CD14-positive monocyte (primary cell): ENCODE data around the gene DMBX1. TPM values are rescaled to one million over a fixed set of nuclear protein-coding genes. Genes with fewer than 3 reads are reported as not detected.

ENCODE experiments used
- DNase-seq, 3 donors: peaks; one replicate each; pipeline ENCODE4 v3.0.0-alpha.2; 2011 to 2022
- H2AFZ ChIP-seq: 2 replicates; pipeline ENCODE4 v1.6.0; 2012; ENCODE audit warnings: mild to moderate bottlenecking, low read depth, low read length, inconsistent platforms; ENCODE audit not compliant: insufficient read depth, poor library complexity, severe bottlenecking
- H3K27ac ChIP-seq, 2 donors: 1 replicate in 1 of 2; 2 replicates in 1 of 2; pipeline ENCODE4 v1.5.1; 2012 to 2013; ENCODE audit warnings: low read length in 2 of 2, control low read depth in 1 of 2, inconsistent platforms in 1 of 2, low read depth in 1 of 2, mild to moderate bottlenecking in 1 of 2
- H3K27me3 ChIP-seq, 2 donors: one replicate each; pipeline versions ENCODE4 v1.6.0 to v1.6.1; 2011 to 2013; ENCODE audit warnings: low read length in 2 of 2; ENCODE audit not compliant: control insufficient read depth in 2 of 2, insufficient read depth in 2 of 2
- H3K36me3 ChIP-seq, 2 donors: replicated peaks in 1 of 2; 1 replicate in 1 of 2; 2 replicates in 1 of 2; pipeline versions ENCODE4 v1.5.1 to v1.6.1; 2012 to 2013; ENCODE audit warnings: low read length in 2 of 2, control low read depth in 1 of 2, inconsistent platforms in 1 of 2, mild to moderate bottlenecking in 1 of 2; ENCODE audit not compliant: insufficient read depth in 2 of 2, control insufficient read depth in 1 of 2
- H3K4me1 ChIP-seq, 2 donors: 1 replicate in 1 of 2; 2 replicates in 1 of 2; pipeline versions ENCODE4 v1.5.1 to v1.6.1; 2012 to 2013; ENCODE audit warnings: low read length in 2 of 2, control low read depth in 1 of 2, inconsistent platforms in 1 of 2, mild to moderate bottlenecking in 1 of 2, moderate library complexity in 1 of 2; ENCODE audit not compliant: insufficient read depth in 2 of 2, control insufficient read depth in 1 of 2
- H3K4me2 ChIP-seq: replicated peaks from 2 replicates; pipeline ENCODE3; 2012; ENCODE audit warnings: low read length, moderate library complexity, mild to moderate bottlenecking; ENCODE audit not compliant: poor library complexity, severe bottlenecking; ENCODE audit errors: extremely low read depth
- H3K4me3 ChIP-seq, 3 experiments: fragments of 200-600 bp in 1 of 3; sonication (generic) in 1 of 3; replicated peaks in 1 of 3; 1 replicate in 2 of 3; 2 replicates in 1 of 3; pipeline ENCODE4 v1.5.1; 2011 to 2013; ENCODE audit warnings: low read length in 3 of 3, mild to moderate bottlenecking in 3 of 3, control low read depth in 2 of 3, low read depth in 2 of 3, inconsistent platforms in 1 of 3, moderate library complexity in 1 of 3
- H3K79me2 ChIP-seq: 2 replicates; pipeline ENCODE4 v1.6.0; 2012; ENCODE audit warnings: mild to moderate bottlenecking, control low read depth, inconsistent platforms, low read length, moderate library complexity; ENCODE audit not compliant: insufficient read depth
- H3K9ac ChIP-seq: 2 replicates; pipeline ENCODE4 v1.6.0; 2017; ENCODE audit warnings: low read length, mild to moderate bottlenecking; ENCODE audit not compliant: insufficient read depth, poor library complexity, severe bottlenecking
- H3K9me3 ChIP-seq, 2 donors: replicated peaks in 1 of 2; 1 replicate in 1 of 2; 2 replicates in 1 of 2; pipeline versions ENCODE4 v1.5.1 to v1.6.1; 2012 to 2013; ENCODE audit warnings: low read length in 2 of 2, control low read depth in 1 of 2; ENCODE audit not compliant: control insufficient read depth in 1 of 2, insufficient read depth in 1 of 2
- H4K20me1 ChIP-seq: 2 replicates; pipeline ENCODE4 v1.6.0; 2012; ENCODE audit warnings: mild to moderate bottlenecking, low read length, control low read depth, moderate library complexity; ENCODE audit not compliant: insufficient read depth
- H3K27ac Mint-ChIP-seq, 7 donors: one replicate each; pipeline ENCODE4 v1.8.0; 2020; ENCODE audit warnings: mild to moderate bottlenecking in 7 of 7, mixed read lengths in 7 of 7, moderate library complexity in 6 of 7, inconsistent platforms in 2 of 7
- H3K27me3 Mint-ChIP-seq, 3 donors: one replicate each; pipeline ENCODE4 v1.8.0; 2021 to 2022; ENCODE audit warnings: low read depth in 3 of 3, mild to moderate bottlenecking in 3 of 3, mixed read lengths in 3 of 3, moderate library complexity in 3 of 3, inconsistent platforms in 1 of 3
- H3K36me3 Mint-ChIP-seq, 2 donors: one replicate each; pipeline ENCODE4 v1.8.0; 2020; ENCODE audit warnings: mixed read lengths in 2 of 2, inconsistent platforms in 1 of 2, mild to moderate bottlenecking in 1 of 2
- H3K4me1 Mint-ChIP-seq: one replicate; pipeline ENCODE4 v1.8.0; 2020; ENCODE audit warnings: mild to moderate bottlenecking, mixed read lengths
- H3K4me3 Mint-ChIP-seq, 2 donors: one replicate each; pipeline ENCODE4 v1.8.0; 2020; ENCODE audit warnings: mild to moderate bottlenecking in 2 of 2, mixed read lengths in 2 of 2, moderate library complexity in 1 of 2
- H3K9me3 Mint-ChIP-seq, 7 donors: one replicate each; pipeline ENCODE4 v1.8.0; 2020 to 2022; ENCODE audit warnings: mixed read lengths in 7 of 7, mild to moderate bottlenecking in 6 of 7, moderate library complexity in 6 of 7, inconsistent platforms in 2 of 7
- WGBS: methylation state at CpG from one replicate; pipeline ENCODE4 v1.1.5; 2013; ENCODE audit warnings: missing lambda C conversion rate; ENCODE audit not compliant: insufficient coverage; 5-methylcytosine and 5-hydroxymethylcytosine counted together
- intact Hi-C, 2 donors: fragments of 100-400 bp; cut with micrococcal nuclease; formaldehyde crosslinking; loops; one replicate each; pipeline versions ENCODE4 v1.15.0 to v1.15.1; 2023
- polyA plus RNA-seq, 3 donors: library from polyadenylated mRNA; depleted of rRNA in 1 of 3; unstranded in 2 of 3; stranded (reverse) in 1 of 3; fragments of 300-500 nt in 2 of 3; fragments of >200 nt in 1 of 3; fragmentation: Illumina TruSeq in 2 of 3; gene quantifications; 1 replicate in 2 of 3; 2 replicates in 1 of 3; pipeline ENCODE4 v1.2.3, GENCODE V29; 2012 to 2021
- TF ChIP-seq, protein P1 (sequence below): fragments of 200-600 bp; IDR thresholded peaks from one replicate; pipeline ENCODE4 v1.8.0; 2022; ENCODE audit warnings: antibody characterized with exemption, mild to moderate bottlenecking

The DMBX1 gene
- polyA plus RNA-seq, 3 donors = not detected

DNA sequence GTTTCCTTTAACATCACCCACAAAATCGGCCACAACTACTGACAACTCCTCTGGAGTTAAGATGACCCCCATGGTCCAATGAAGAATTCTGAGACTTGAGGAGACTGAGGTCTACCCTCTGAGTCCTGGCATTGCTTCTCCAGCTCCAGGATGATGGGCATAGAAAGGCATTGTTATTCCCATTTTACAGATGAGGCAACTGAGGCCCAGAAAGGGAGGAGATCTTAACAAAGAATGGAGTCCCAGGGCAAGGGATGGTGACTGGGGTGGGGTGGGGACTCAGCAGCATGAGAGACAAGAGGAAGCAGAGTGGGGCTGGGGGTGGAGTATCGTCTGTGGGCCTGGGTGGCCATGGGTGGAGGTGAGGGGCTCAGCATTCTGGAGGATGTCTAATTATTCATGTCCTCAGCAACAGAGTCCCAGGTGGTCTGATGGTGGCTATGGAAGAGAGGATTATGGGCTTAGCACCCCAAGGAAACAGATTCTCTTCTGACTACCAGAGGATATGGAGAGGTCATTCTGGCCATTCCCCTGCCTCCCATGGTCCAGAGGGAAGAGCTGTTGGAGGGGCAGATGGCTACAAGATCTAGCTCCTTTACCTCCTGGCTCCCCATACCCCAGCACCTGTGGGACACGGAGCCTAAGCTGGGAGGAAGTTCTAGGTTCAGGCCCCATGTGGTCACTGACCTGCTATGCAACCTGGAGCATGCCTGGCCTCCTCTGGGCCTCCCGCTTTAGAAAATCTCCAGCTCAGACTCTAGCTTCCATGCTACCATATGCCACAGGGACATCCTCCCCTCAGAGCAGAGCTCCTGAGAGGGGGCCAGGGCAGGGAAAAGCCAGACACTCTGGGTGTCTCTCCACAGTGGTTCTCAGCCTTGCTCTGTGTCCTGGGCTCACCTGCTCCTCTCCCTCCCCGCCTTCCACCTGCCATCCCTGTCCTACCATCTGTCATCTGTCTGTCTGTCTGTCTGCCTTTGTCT, 37.4 kb upstream of the DMBX1 start:
- peaks cover 13% of the 10 kb centered on the region for H3K4me1 Mint-ChIP-seq
- H3K4me1 ChIP-seq = peaks cover 10 to 13% of the 10 kb centered on the region in 2 donors
- intact Hi-C loops = no loop called here
- H2AFZ ChIP-seq = no peak overlapping the region
- peaks cover 0 to 16% of the 10 kb centered on the region in 2 donors for H3K9me3 ChIP-seq
- H4K20me1 ChIP-seq = no peaks in the 10 kb centered on the region
- DNase-seq = no peak
- peaks cover 30 to 64% of the 10 kb centered on the region in 2 donors for H3K27me3 ChIP-seq
- peaks cover 4 to 8% of the 10 kb centered on the region in 2 donors for H3K36me3 Mint-ChIP-seq
- H3K4me3 Mint-ChIP-seq = peak overlapping the region in 1 of 2 donors; percentile 42
- no peak overlapping the region for H3K9ac ChIP-seq
- H3K27ac ChIP-seq = no peak overlapping the region
- H3K9me3 Mint-ChIP-seq = peaks cover 0 to 11% (median 5%) of the 10 kb centered on the region in 7 donors
- peak overlapping the region in 1 of 7 donors; percentile 32 for H3K27ac Mint-ChIP-seq
- no peak overlapping the region for H3K4me3 ChIP-seq
- TF ChIP-seq, protein P1, sequence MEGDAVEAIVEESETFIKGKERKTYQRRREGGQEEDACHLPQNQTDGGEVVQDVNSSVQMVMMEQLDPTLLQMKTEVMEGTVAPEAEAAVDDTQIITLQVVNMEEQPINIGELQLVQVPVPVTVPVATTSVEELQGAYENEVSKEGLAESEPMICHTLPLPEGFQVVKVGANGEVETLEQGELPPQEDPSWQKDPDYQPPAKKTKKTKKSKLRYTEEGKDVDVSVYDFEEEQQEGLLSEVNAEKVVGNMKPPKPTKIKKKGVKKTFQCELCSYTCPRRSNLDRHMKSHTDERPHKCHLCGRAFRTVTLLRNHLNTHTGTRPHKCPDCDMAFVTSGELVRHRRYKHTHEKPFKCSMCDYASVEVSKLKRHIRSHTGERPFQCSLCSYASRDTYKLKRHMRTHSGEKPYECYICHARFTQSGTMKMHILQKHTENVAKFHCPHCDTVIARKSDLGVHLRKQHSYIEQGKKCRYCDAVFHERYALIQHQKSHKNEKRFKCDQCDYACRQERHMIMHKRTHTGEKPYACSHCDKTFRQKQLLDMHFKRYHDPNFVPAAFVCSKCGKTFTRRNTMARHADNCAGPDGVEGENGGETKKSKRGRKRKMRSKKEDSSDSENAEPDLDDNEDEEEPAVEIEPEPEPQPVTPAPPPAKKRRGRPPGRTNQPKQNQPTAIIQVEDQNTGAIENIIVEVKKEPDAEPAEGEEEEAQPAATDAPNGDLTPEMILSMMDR = no peak
- H3K79me2 ChIP-seq = no peaks in the 10 kb centered on the region
- no peaks in the 10 kb centered on the region for H3K36me3 ChIP-seq
- peaks cover 50 to 72% (median 53%) of the 10 kb centered on the region in 3 donors for H3K27me3 Mint-ChIP-seq
- no peak overlapping the region for H3K4me2 ChIP-seq
- 96% methylated on average over 3 of the region's 5 CpGs for WGBS

DNA sequence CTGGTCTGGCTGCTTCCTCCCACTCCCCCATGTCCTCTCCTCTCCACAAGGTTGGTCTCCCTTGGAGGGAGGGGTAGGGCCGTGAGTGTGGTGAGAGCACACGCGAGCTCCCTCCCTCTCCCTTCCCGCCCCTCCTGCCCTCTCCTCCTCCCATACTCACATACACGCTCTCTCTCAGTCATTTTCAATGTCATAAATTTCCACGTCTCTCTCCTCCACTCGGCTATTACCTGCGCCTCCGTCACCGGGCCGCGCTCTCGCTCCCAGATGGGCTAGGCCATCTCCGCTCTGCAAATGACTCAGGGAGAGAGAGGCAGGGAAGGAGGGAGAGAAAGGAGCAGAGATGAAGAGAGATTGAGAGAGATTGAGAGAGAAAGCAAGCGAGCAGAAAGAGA, 36.7 kb upstream of the DMBX1 start:
- Histone ChIP-seq H3K9me3 (peaks cover 0 to 9% of the 10 kb centered on the region in 2 donors), H3K27ac (no peak overlapping the region), H3K4me2 (no peak overlapping the region), H3K79me2 (no peaks in the 10 kb centered on the region), H3K9ac (no peak overlapping the region), H3K27me3 (peaks cover 23 to 57% of the 10 kb centered on the region in 2 donors), H4K20me1 (no peaks in the 10 kb centered on the region), H2AFZ (no peak overlapping the region), H3K4me1 (peaks cover 6 to 8% of the 10 kb centered on the region in 2 donors), H3K36me3 (no peaks in the 10 kb centered on the region), H3K4me3 (no peak overlapping the region)
- no peak for DNase-seq
- peaks cover 0 to 4% of the 10 kb centered on the region in 2 donors for H3K36me3 Mint-ChIP-seq
- peaks cover 7% of the 10 kb centered on the region for H3K4me1 Mint-ChIP-seq
- no peak overlapping the region for H3K27ac Mint-ChIP-seq
- peaks cover 43 to 66% (median 46%) of the 10 kb centered on the region in 3 donors for H3K27me3 Mint-ChIP-seq
- intact Hi-C loops = no loop called here
- WGBS = 100% methylated on average over 1 of the region's 15 CpGs
- H3K9me3 Mint-ChIP-seq = peaks cover 0 to 4% (median under 1%) of the 10 kb centered on the region in 7 donors
- TF ChIP-seq, protein P1 = no peak
- H3K4me3 Mint-ChIP-seq = peak overlapping the region in 1 of 2 donors; percentile 43
